Measurements from ENCODE around the gene IRAG1. TPM values are rescaled to one million over a fixed set of nuclear protein-coding genes. Genes with fewer than 3 reads are reported as not detected.

The IRAG1 gene
- total and polyA plus RNA-seq, 2 donors (not counting 3 experiments of a cell fraction or from before 2014, with no cell fraction given) = 0.22 to 0.38 TPM

- H3K4me2 ChIP-seq (ENCODE audit: insufficient read depth, low read length) = no peak overlapping the region
Measured at GRCh38 chr11:10725907-10726253, 32.3 kb upstream of the IRAG1 start.

More at GRCh38 chr11:10725907-10726253, 32.3 kb upstream of the IRAG1 start:
- Histone ChIP-seq H3K36me3 (ENCODE audit: control insufficient read depth in 2 of 2, extremely low read depth in 1 of 2, insufficient read depth in 2 of 2, low read length in 2 of 2) (no peaks in the 10 kb centered on the region), H3K4me1 (ENCODE audit: control insufficient read depth, extremely low read depth, insufficient read depth, low read length) (no peaks in the 10 kb centered on the region), H3K9ac (replicated peaks; ENCODE audit: extremely low read depth, insufficient read depth, low read length) (no peak overlapping the region), H3K9me3 (replicated peaks; ENCODE audit: control insufficient read depth, insufficient read depth, low read length) (no peaks in the 10 kb centered on the region), H3K4me3 (replicated peaks in 1 of 3; ENCODE audit: insufficient read depth in 1 of 3, low read depth in 1 of 3, low read length in 3 of 3) (no peak overlapping the region), H2AFZ (ENCODE audit: low read depth, low read length) (no peak overlapping the region), H3K27ac (ENCODE audit: insufficient read depth, low read depth, low read length) (no peak overlapping the region), H3K27me3 (ENCODE audit: control insufficient read depth in 2 of 2, insufficient read depth in 2 of 2, low read length in 2 of 2) (peaks cover 9 to 16% of the 10 kb centered on the region in 2 experiments), H4K20me1 (replicated peaks; ENCODE audit: control insufficient read depth, extremely low read depth, insufficient read depth, low read length) (no peaks in the 10 kb centered on the region), H3K79me2 (ENCODE audit: control insufficient read depth, insufficient read depth, low read length) (no peaks in the 10 kb centered on the region), H3K9me1 (replicated peaks; ENCODE audit: control insufficient read depth, extremely low read depth, insufficient read depth, low read length) (no peaks in the 10 kb centered on the region)
- dilution Hi-C loops (cut with MboI; ENCODE audit: extremely low pct_ligation_motif_present, low sequenced_read_pairs) = no loop called here
- POLR2A ChIA-PET = no interaction called here
- CTCF ChIA-PET = interaction anchor here (2.7 kb wide), 1 partner anchor 320 kb away, joined by 8 read pairs; no protein-coding TSS in a partner anchor
- BruUV-seq (replicated peaks) = no TSS peak
- FAIRE-seq = no peak
- no peak for DNase-seq (ENCODE audit: low read depth, low spot score)
- TF ChIP-seq GATA2 (IDR thresholded peaks at IDR 0.05; ENCODE audit: insufficient read depth, insufficient read length, low read depth, low read length) (no peak), MYC (IDR thresholded peaks at IDR 0.05; ENCODE audit: low read depth, low read length) (no peak), MAX (IDR thresholded peaks at IDR 0.05; ENCODE audit: insufficient read depth, insufficient read length) (no peak), POLR2AphosphoS5 (IDR thresholded peaks at IDR 0.05; ENCODE audit: insufficient read depth, low read depth, low read length) (no peak), JUN (IDR thresholded peaks at IDR 0.05; ENCODE audit: borderline replicate concordance, insufficient read depth, insufficient read length, low read depth) (no peak), FOS (IDR thresholded peaks at IDR 0.05; ENCODE audit: borderline replicate concordance, insufficient read depth, low read length) (no peak), EZH2 (IDR thresholded peaks at IDR 0.05; ENCODE audit: borderline replicate concordance, low read depth, low read length, severe bottlenecking) (no peak), POLR2A (IDR thresholded peaks at IDR 0.05; ENCODE audit: low read depth, low read length) (no peak)
- TF ChIP-seq, protein P1, sequence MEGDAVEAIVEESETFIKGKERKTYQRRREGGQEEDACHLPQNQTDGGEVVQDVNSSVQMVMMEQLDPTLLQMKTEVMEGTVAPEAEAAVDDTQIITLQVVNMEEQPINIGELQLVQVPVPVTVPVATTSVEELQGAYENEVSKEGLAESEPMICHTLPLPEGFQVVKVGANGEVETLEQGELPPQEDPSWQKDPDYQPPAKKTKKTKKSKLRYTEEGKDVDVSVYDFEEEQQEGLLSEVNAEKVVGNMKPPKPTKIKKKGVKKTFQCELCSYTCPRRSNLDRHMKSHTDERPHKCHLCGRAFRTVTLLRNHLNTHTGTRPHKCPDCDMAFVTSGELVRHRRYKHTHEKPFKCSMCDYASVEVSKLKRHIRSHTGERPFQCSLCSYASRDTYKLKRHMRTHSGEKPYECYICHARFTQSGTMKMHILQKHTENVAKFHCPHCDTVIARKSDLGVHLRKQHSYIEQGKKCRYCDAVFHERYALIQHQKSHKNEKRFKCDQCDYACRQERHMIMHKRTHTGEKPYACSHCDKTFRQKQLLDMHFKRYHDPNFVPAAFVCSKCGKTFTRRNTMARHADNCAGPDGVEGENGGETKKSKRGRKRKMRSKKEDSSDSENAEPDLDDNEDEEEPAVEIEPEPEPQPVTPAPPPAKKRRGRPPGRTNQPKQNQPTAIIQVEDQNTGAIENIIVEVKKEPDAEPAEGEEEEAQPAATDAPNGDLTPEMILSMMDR (IDR thresholded peaks at IDR 0.05; ENCODE audit: extremely low read depth in 1 of 2, insufficient read depth in 1 of 2, low read depth in 1 of 2, low read length in 2 of 2) = no peak
- intact Hi-C loops (cut with micrococcal nuclease) = no loop called here

All from endothelial cell of umbilical vein (primary cell).